Measurements from ENCODE around the gene AXL. TPM values are rescaled to one million over a fixed set of nuclear protein-coding genes. Genes with fewer than 3 reads are reported as not detected.

Gene AXL
- total and polyA plus RNA-seq, 2 of the 13 experiments (the other 11 are each of a cell fraction or from before 2014, with no cell fraction given), result 0.71 to 5.9 TPM

- TF ChIP-seq ZSCAN5A (CRISPR knock-in tag; IDR thresholded peaks at IDR 0.05; ENCODE audit: borderline replicate concordance), result no peak
- TF ChIP-seq TFDP1 (CRISPR knock-in tag; IDR thresholded peaks at IDR 0.05; ENCODE audit: borderline replicate concordance), result no peak
- no peak for TF ChIP-seq ZNF224 (CRISPR knock-in tag; IDR thresholded peaks at IDR 0.05)
- peak; percentile 53; the same call in 1 of the 2 replicates for TF ChIP-seq ZNF563 (CRISPR knock-in tag; IDR thresholded peaks at IDR 0.05)
- TF ChIP-seq MTA3 (CRISPR knock-in tag; IDR thresholded peaks at IDR 0.05), result no peak
- TF ChIP-seq GABPA (IDR thresholded peaks at IDR 0.05; ENCODE audit: low read depth, low read length), result no peak; the same call in 1 of the 2 replicates
- TF ChIP-seq GABPA (CRISPR knock-in tag; IDR thresholded peaks at IDR 0.05; ENCODE audit: low read depth), result peak; percentile 50; the same call in 1 of the 2 replicates
- no peak for TF ChIP-seq ZNF513 (CRISPR knock-in tag; conservative IDR thresholded peaks at IDR 0.05)
- 0 out of 2 replicates have a peak, but pooled peaks have one; percentile 38 for TF ChIP-seq ZNF766 (CRISPR knock-in tag; IDR thresholded peaks at IDR 0.05; ENCODE audit: borderline replicate concordance)
- TF ChIP-seq AHDC1 (CRISPR knock-in tag; IDR thresholded peaks at IDR 0.05; ENCODE audit: borderline replicate concordance), result no peak
- TF ChIP-seq GFI1 (CRISPR knock-in tag; IDR thresholded peaks at IDR 0.05; ENCODE audit: borderline replicate concordance), result no peak
- 0 out of 2 replicates have a peak, but pooled peaks have one; percentile 19 for TF ChIP-seq PAX8 (CRISPR knock-in tag; IDR thresholded peaks at IDR 0.05; ENCODE audit: borderline replicate concordance)
- TF ChIP-seq GZF1 (CRISPR knock-in tag; IDR thresholded peaks at IDR 0.05), result 0 out of 2 replicates have a peak, but pooled peaks have one; percentile 16
- 0 out of 2 replicates have a peak, but pooled peaks have one; percentile 34 for TF ChIP-seq KLF12 (CRISPR knock-in tag; IDR thresholded peaks at IDR 0.05; ENCODE audit: borderline replicate concordance)
- TF ChIP-seq ZNF143 (CRISPR knock-in tag; IDR thresholded peaks at IDR 0.05), result no peak
- no peak for TF ChIP-seq DBP (CRISPR knock-in tag; IDR thresholded peaks at IDR 0.05; ENCODE audit: not compliant biosample characterization)
- no peak; the same call in 1 of the 2 replicates for TF ChIP-seq HOXA9 (CRISPR knock-in tag; IDR thresholded peaks at IDR 0.05; ENCODE audit: borderline replicate concordance)
- no peak for TF ChIP-seq FOXM1 (CRISPR knock-in tag; IDR thresholded peaks at IDR 0.05)
Measured at GRCh38 chr19:41264581-41265394, 45.8 kb downstream of the AXL start (continued).

All from HepG2 (cell line).